Esophagus squamous epithelium (tissue), 4 donors: Measurements from ENCODE around the gene LURAP1L.

ENCODE experiments used
- CTCF ChIP-seq, 6 experiments: fragments of 450-650 bp in 4 of 6; fragments of 200-600 bp in 2 of 6; sonication (generic) in 2 of 6; IDR thresholded peaks; one replicate each; pipeline ENCODE4 v1.5.1; 2016 to 2019; ENCODE audit warnings: antibody characterized with exemption in 6 of 6, mild to moderate bottlenecking in 4 of 6, moderate library complexity in 4 of 6
- POLR2A ChIP-seq, 4 donors: fragments of 450-650 bp; IDR thresholded peaks; one replicate each; pipeline ENCODE4 v1.6.1; 2017; ENCODE audit warnings: antibody characterized with exemption in 4 of 4, mild to moderate bottlenecking in 4 of 4, moderate library complexity in 3 of 4

GRCh38 chr9:12748016-12748415 is 26.8 kb upstream of the LURAP1L start:
- TF ChIP-seq CTCF (IDR thresholded peaks at IDR 0.05), result no peak
- TF ChIP-seq POLR2A (IDR thresholded peaks at IDR 0.05), result no peak
